Right lobe of liver (tissue), 6 donors: Measurements from ENCODE around the gene OLIG3. TPM values are rescaled to one million over a fixed set of nuclear protein-coding genes. Genes with fewer than 3 reads are reported as not detected.

Experiments used
- ATAC-seq, 4 donors: fragments of 200-7000 bp; cut with Tn5 transposase; one replicate each; pipeline ENCODE4 v1.9.1; 2020; ENCODE audit warnings: mild to moderate bottlenecking in 4 of 4, moderate library complexity in 4 of 4
- DNase-seq, 3 donors: peaks; one replicate each; pipeline ENCODE4 v3.0.0-alpha.2; 2020
- H3K27ac ChIP-seq, 3 donors: fragments of 200-600 bp; one replicate each; pipeline ENCODE4 v1.8.0; 2022
- H3K27me3 ChIP-seq, 2 donors: fragments of 200-600 bp; one replicate each; pipeline ENCODE4 v1.8.0; 2022
- H3K36me3 ChIP-seq, 4 donors: fragments of 200-600 bp; sonication (generic) in 1 of 4; one replicate each; pipeline versions ENCODE4 v1.5.1 to v1.8.0; 2017 to 2022; ENCODE audit warnings: control low read depth in 1 of 4
- H3K4me1 ChIP-seq, 4 donors: fragments of 200-600 bp; sonication (generic) in 1 of 4; one replicate each; pipeline versions ENCODE4 v1.5.1 to v1.8.0; 2017 to 2022; ENCODE audit warnings: control low read depth in 1 of 4
- H3K4me3 ChIP-seq, 3 donors: fragments of 200-600 bp; one replicate each; pipeline ENCODE4 v1.8.0; 2022
- H3K9me3 ChIP-seq, 4 donors: fragments of 200-600 bp; sonication (generic) in 1 of 4; one replicate each; pipeline versions ENCODE4 v1.5.1 to v1.8.0; 2017 to 2022; ENCODE audit warnings: control low read depth in 1 of 4
- CTCF ChIP-seq, 4 donors: fragments of 200-600 bp in 3 of 4; fragments of 450-650 bp in 1 of 4; IDR thresholded peaks; one replicate each; pipeline versions ENCODE4 v1.5.1 to v1.8.0; 2016 to 2022; ENCODE audit warnings: antibody characterized with exemption in 4 of 4, mild to moderate bottlenecking in 2 of 4
- POLR2A ChIP-seq: fragments of 450-650 bp; IDR thresholded peaks from one replicate; pipeline ENCODE4 v1.6.1; 2017; ENCODE audit warnings: antibody characterized with exemption, mild to moderate bottlenecking
- WGBS: methylation state at CpG from one replicate; pipeline ENCODE4 v1.1.6; 2018; ENCODE audit warnings: low coverage, low lambda C conversion rate; ENCODE audit not compliant: insufficient coverage; ENCODE audit errors: missing lambda C conversion rate; 5-methylcytosine and 5-hydroxymethylcytosine counted together
- intact Hi-C, 2 donors: fragments of 100-400 bp; cut with DNase I; formaldehyde crosslinking; loops; one replicate each; pipeline versions ENCODE4 v1.11.2 to v1.14.1; 2022
- total RNA-seq, 6 experiments: library from RNA; depleted of rRNA in 2 of 6; stranded (reverse); fragments of >200 nt in 2 of 6; fragmentation: NEBNext Ultra II Directional in 3 of 6; extraction: Animal tissue kit (Norgen Biotek cat#: 25700) in 3 of 6; gene quantifications; one replicate each; pipeline versions ENCODE4 v1.1.0 to v1.2.4, GENCODE V29; 2016 to 2023
- donor health status: DM: no; HTN: yes; CAD: no.
- donor health status: DM: no; HTN: no; CAD: no.
- donor health status: DM: no; HTN: no; CAD: no.
- donor health status: DM: no; HTN: yes; CAD: no.
- donor health status: DM: no; HTN: yes; CAD: no.

The OLIG3 gene
- total RNA-seq, 6 experiments from 2014 or later = not detected

DNA sequence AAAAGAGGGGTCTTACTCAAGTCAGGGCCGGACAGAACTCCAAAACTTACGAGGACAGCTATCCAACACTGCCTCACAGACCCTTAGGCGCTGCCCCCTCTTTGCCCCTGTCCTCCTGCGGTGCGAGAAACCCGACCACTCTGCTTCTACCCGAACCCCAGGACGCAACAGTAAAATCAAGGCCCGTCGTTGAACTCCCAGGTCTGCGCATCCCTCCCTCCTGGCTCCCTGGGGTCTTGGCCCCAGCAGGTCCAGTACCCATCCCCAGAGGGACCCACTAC, 6.4 kb downstream of the OLIG3 start:
- no peaks in the 10 kb centered on the region for H3K36me3 ChIP-seq
- ATAC-seq (no peak), DNase-seq (no peak)
- no peaks in the 10 kb centered on the region for H3K4me1 ChIP-seq
- peaks cover 23 to 41% of the 10 kb centered on the region in 2 donors for H3K27me3 ChIP-seq
- intact Hi-C loops = no loop called here
- H3K4me3 ChIP-seq = no peak overlapping the region
- TF ChIP-seq CTCF (IDR thresholded peaks at IDR 0.05) (no peak), POLR2A (no peak)
- no peak overlapping the region for H3K27ac ChIP-seq
- WGBS = 5% methylated on average over 8 of the region's 11 CpGs
- no peaks in the 10 kb centered on the region for H3K9me3 ChIP-seq

DNA sequence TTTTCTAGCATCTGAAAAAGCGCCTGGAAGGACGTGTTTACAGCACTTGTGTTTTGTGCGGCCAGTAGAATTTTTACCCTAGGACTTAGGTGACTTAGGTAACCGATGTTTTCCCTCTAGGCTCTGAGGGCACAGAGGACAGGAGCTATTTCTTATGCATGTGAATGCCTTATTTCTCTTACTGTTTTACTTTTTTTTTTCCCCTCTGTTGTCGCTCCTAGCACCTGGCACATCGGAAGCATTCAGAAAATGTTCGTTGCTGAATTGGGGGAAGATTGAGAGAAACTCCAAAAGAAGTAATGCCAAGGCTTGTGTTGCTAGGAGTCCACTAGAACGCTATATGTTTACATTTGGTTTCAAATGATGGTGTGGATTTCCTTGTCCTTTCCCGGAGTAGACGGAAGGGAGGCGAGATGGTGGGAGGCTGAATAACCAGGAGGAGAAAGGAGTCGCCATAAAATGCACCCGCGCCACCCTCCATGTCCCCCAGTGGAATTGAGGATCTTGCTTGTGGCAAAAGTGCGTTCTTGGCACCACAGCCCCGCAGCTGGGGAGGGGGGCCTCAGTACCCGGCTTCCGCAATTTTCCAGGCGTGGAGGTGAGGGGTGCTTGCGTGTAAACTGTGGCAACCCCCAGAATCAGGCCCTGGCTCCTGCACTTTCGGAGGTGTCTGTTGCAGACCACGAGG, 6.9 kb downstream of the OLIG3 start:
- DNase-seq = no peak
- Histone ChIP-seq H3K27ac (no peak overlapping the region), H3K36me3 (no peaks in the 10 kb centered on the region), H3K9me3 (no peaks in the 10 kb centered on the region), H3K4me1 (no peaks in the 10 kb centered on the region), H3K27me3 (peaks cover 23 to 36% of the 10 kb centered on the region in 2 donors), H3K4me3 (no peak overlapping the region)
- no peak for ATAC-seq
- intact Hi-C loops = no loop called here
- TF ChIP-seq POLR2A (no peak), CTCF (IDR thresholded peaks at IDR 0.05) (no peak)
- WGBS = 8% methylated on average over 16 of the region's 22 CpGs

DNA sequence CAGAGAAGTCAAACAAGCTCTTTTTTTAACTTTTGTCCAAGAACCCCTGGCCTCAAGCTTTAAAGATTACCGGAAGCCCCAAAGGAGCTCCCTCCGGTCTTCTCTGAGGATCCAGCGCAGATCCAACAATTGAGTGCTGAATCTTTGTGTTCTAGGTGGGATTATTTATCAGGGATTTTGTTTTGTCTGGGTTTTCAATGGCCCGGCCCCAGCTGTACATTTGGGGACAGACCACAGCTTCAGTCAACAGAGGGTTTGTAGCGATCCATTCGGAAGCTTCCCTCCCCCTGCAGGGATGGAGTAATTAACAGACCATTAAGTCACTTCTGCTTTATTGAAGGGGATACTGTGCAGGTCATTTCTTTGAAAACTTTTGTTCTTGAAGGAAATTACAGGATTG, 7.8 kb downstream of the OLIG3 start:
- Histone ChIP-seq H3K4me3 (no peak overlapping the region), H3K4me1 (no peaks in the 10 kb centered on the region), H3K36me3 (no peaks in the 10 kb centered on the region), H3K9me3 (no peaks in the 10 kb centered on the region), H3K27ac (no peak overlapping the region), H3K27me3 (peaks cover 23 to 33% of the 10 kb centered on the region in 2 donors)
- intact Hi-C loops = no loop called here
- WGBS = 0% methylated on average over 5 of the region's 6 CpGs
- DNase-seq (no peak), ATAC-seq (no peak)
- TF ChIP-seq CTCF (IDR thresholded peaks at IDR 0.05) (no peak), POLR2A (no peak)

- Histone ChIP-seq H3K4me3 (no peak overlapping the region), H3K4me1 (no peaks in the 10 kb centered on the region), H3K9me3 (no peaks in the 10 kb centered on the region), H3K36me3 (no peaks in the 10 kb centered on the region), H3K27me3 (no peaks in the 10 kb centered on the region), H3K27ac (no peak overlapping the region)
- WGBS = 69% methylated on average over 3 of the region's 3 CpGs
- intact Hi-C loops = no loop called here
- DNase-seq = no peak
- TF ChIP-seq POLR2A = no peak
- no peak for TF ChIP-seq CTCF (IDR thresholded peaks at IDR 0.05)
- no peak for ATAC-seq
Observed at GRCh38 chr6:137480431-137480830, 13.8 kb downstream of the OLIG3 start.

GRCh38 chr6:137475103-137475502, 19.1 kb downstream of the OLIG3 start:
- DNase-seq (no peak), ATAC-seq (no peak)
- intact Hi-C loops = no loop called here
- no peak overlapping the region for H3K27ac ChIP-seq
- no peaks in the 10 kb centered on the region for H3K4me1 ChIP-seq
- H3K36me3 ChIP-seq = no peaks in the 10 kb centered on the region
- H3K9me3 ChIP-seq = no peaks in the 10 kb centered on the region
- WGBS = 45% methylated on average over 2 of the region's 2 CpGs
- TF ChIP-seq POLR2A (no peak), CTCF (IDR thresholded peaks at IDR 0.05) (no peak)
- no peak overlapping the region for H3K4me3 ChIP-seq
- H3K27me3 ChIP-seq = no peaks in the 10 kb centered on the region
